ENCODE results near the gene FBXW2.

Gene FBXW2, protein sequence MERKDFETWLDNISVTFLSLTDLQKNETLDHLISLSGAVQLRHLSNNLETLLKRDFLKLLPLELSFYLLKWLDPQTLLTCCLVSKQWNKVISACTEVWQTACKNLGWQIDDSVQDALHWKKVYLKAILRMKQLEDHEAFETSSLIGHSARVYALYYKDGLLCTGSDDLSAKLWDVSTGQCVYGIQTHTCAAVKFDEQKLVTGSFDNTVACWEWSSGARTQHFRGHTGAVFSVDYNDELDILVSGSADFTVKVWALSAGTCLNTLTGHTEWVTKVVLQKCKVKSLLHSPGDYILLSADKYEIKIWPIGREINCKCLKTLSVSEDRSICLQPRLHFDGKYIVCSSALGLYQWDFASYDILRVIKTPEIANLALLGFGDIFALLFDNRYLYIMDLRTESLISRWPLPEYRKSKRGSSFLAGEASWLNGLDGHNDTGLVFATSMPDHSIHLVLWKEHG

DNA sequence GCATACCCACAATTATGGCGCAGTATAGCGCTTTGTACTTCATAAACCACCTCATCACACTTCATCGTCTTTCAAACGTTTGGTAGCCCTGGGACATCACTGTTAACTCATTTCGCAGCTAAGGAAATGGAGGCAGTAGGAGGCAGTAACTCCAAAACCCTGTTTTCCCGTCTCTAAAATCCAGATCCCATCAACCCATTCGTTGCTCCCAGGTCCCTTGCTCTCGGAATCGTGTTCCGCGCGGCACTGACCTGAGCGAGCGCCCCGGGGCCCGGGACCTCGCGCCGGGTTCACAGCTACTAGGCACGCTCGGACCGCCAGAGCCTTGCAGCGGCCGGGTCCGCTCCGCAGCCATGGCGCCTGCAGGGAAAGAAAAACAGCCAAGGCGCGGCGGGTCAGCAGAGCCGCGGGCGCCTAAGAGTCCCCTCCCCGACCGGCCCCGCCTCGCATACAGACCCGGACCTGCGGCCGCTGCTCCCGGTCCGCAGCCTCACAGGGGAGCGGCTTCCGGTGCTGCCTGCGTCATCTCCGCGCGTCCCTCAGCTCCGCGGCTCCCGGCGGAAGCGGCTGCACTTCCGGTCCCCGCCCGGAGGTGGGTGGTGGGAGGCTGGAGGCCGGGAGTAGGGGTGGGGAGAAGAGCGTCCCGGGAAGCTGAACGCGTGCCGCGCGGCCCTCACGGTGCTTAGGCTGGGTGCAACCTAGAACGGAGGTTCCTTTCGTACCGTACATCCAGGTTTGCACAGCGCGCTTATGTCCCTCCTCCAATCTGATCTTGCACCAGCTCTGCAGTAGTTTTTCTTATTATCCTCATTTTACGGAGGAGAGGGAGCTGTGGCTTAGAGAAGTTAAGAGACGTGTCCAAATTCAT lies at the start of gene FBXW2:
FBXW2 (minus strand) TSS at position 519 of the 868 bp plus-strand sequence. CDS start 5,158 bp downstream, outside the sequence.
- Histone ChIP-seq H3K9me3 (ENCODE audit: control insufficient read depth in 5 of 5, low read length in 5 of 5) (no peaks in the 10 kb centered on the region), H3K27ac (ENCODE audit: low read depth, low read length) (peak within 1 kb of the TSS; percentile 92), H3K4me3 (ENCODE audit: low read depth in 1 of 5, low read length in 5 of 5) (peak within 1 kb of the TSS; percentile 84 to 100 (median 97)), H3K36me3 (ENCODE audit: control insufficient read depth in 5 of 5, insufficient read depth in 5 of 5, low read length in 5 of 5) (peaks cover 0 to 5% (median 0%) of the 10 kb centered on the region in 5 donors), H3K4me1 (ENCODE audit: control insufficient read depth in 5 of 5, insufficient read depth in 5 of 5, low read length in 5 of 5) (peaks cover 3 to 34% (median 29%) of the 10 kb centered on the region in 5 donors), H3K9ac (ENCODE audit: low read length in 5 of 5) (peak within 1 kb of the TSS; percentile 85 to 99 (median 98)), H3K27me3 (ENCODE audit: control insufficient read depth in 5 of 5, insufficient read depth in 4 of 5, low read length in 5 of 5) (no peaks in the 10 kb centered on the region)

- peak overlapping the region; percentile 78 to 99 (median 98) for H3K9ac ChIP-seq (ENCODE audit: low read length in 5 of 5)
- H3K27me3 ChIP-seq (ENCODE audit: control insufficient read depth in 5 of 5, insufficient read depth in 4 of 5, low read length in 5 of 5) = no peaks in the 10 kb centered on the region
- H3K9me3 ChIP-seq (ENCODE audit: control insufficient read depth in 5 of 5, low read length in 5 of 5) = no peaks in the 10 kb centered on the region
- peaks cover 2 to 27% (median 21%) of the 10 kb centered on the region in 5 donors for H3K4me1 ChIP-seq (ENCODE audit: control insufficient read depth in 5 of 5, insufficient read depth in 5 of 5, low read length in 5 of 5)
- H3K36me3 ChIP-seq (ENCODE audit: control insufficient read depth in 5 of 5, insufficient read depth in 5 of 5, low read length in 5 of 5) = peaks cover 0 to 9% (median 5%) of the 10 kb centered on the region in 5 donors
- H3K4me3 ChIP-seq (ENCODE audit: low read depth in 1 of 5, low read length in 5 of 5) = peak overlapping the region; percentile 86 to 97 (median 93)
- peak overlapping the region; percentile 90 for H3K27ac ChIP-seq (ENCODE audit: low read depth, low read length)
These were observed 48.9 kb upstream of the FBXW2 start for GRCh38 chr9:120841930-120842684.

DNA sequence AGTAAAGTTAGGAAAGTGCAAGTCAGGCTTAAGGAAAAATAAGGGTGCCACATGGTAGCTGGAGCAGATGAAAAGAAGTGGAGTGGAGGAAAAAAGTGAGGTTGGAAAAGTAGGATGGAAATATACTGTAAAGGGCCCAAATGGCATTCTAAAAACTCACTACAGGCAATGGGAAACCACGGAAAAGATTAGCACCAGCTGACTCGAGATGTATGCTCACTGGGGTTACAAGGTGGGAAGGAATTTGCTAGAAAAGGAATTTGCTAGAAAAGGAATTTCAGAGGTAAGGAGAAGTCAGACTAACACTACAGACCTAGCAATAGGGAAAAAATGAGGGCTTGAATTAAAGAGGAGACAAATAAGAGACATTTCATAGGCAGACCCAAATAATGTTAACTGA lies 45.9 kb upstream of the FBXW2 start:
- Histone ChIP-seq H3K9ac (ENCODE audit: low read length in 5 of 5) (peak overlapping the region in 2 of 5 donors; percentile 35 to 46), H3K4me3 (ENCODE audit: low read depth in 1 of 5, low read length in 5 of 5) (no peak overlapping the region), H3K9me3 (ENCODE audit: control insufficient read depth in 5 of 5, low read length in 5 of 5) (no peaks in the 10 kb centered on the region), H3K36me3 (ENCODE audit: control insufficient read depth in 5 of 5, insufficient read depth in 5 of 5, low read length in 5 of 5) (peaks cover 2 to 15% (median 6%) of the 10 kb centered on the region in 5 donors), H3K27ac (ENCODE audit: low read depth, low read length) (no peak overlapping the region), H3K4me1 (ENCODE audit: control insufficient read depth in 5 of 5, insufficient read depth in 5 of 5, low read length in 5 of 5) (peaks cover 2 to 26% (median 20%) of the 10 kb centered on the region in 5 donors), H3K27me3 (ENCODE audit: control insufficient read depth in 5 of 5, insufficient read depth in 4 of 5, low read length in 5 of 5) (no peaks in the 10 kb centered on the region)

DNA sequence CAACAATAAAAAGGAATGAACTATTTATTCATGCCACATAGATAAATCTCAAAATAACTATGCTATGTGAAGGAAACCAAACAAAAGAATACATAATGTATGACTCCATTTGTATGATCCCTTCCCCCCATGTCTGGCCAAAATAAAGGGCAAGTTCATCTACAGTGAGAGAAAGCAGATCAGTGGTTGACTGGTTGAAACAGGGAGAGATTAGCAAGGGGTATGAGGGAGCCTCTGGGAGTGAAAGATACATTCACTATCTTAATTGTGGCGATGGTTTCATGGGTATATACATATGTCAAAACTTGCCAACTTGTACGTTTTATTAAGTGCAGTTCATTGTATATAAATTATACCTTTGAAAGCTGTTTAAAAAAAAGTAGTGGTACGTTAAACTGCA lies 44.7 kb upstream of the FBXW2 start:
- Histone ChIP-seq H3K4me3 (ENCODE audit: low read depth in 1 of 5, low read length in 5 of 5) (no peak overlapping the region), H3K36me3 (ENCODE audit: control insufficient read depth in 5 of 5, insufficient read depth in 5 of 5, low read length in 5 of 5) (peaks cover 7 to 17% (median 10%) of the 10 kb centered on the region in 5 donors), H3K9ac (ENCODE audit: low read length in 5 of 5) (no peak overlapping the region), H3K9me3 (ENCODE audit: control insufficient read depth in 5 of 5, low read length in 5 of 5) (no peaks in the 10 kb centered on the region), H3K27me3 (ENCODE audit: control insufficient read depth in 5 of 5, insufficient read depth in 4 of 5, low read length in 5 of 5) (no peaks in the 10 kb centered on the region), H3K4me1 (ENCODE audit: control insufficient read depth in 5 of 5, insufficient read depth in 5 of 5, low read length in 5 of 5) (peaks cover 0 to 14% (median 12%) of the 10 kb centered on the region in 5 donors), H3K27ac (ENCODE audit: low read depth, low read length) (no peak overlapping the region)

DNA sequence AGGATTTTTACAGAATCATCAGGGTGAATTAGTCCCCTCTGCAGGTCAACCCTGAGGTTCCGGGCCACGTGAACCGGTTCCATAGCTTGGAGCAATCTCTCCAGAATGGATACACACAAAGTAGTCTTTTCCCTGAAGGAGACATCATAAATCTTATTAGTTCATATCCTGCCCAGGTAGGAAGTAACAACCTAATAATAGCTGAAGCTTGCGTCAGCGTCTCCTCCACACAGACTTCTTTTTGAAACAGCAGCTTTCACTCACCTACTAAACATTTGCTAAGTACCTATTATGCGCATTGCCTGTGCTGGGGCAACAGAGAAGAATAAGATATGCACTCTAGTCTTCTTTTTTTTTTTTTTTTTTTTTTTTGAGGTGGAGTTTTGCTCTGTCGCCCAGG lies 40.1 kb upstream of the FBXW2 start:
- Histone ChIP-seq H3K9ac (ENCODE audit: low read length in 5 of 5) (no peak overlapping the region), H3K4me3 (ENCODE audit: low read depth in 1 of 5, low read length in 5 of 5) (no peak overlapping the region), H3K9me3 (ENCODE audit: control insufficient read depth in 5 of 5, low read length in 5 of 5) (no peaks in the 10 kb centered on the region), H3K4me1 (ENCODE audit: control insufficient read depth in 5 of 5, insufficient read depth in 5 of 5, low read length in 5 of 5) (no peaks in the 10 kb centered on the region), H3K27me3 (ENCODE audit: control insufficient read depth in 5 of 5, insufficient read depth in 4 of 5, low read length in 5 of 5) (no peaks in the 10 kb centered on the region), H3K27ac (ENCODE audit: low read depth, low read length) (no peak overlapping the region), H3K36me3 (ENCODE audit: control insufficient read depth in 5 of 5, insufficient read depth in 5 of 5, low read length in 5 of 5) (peaks cover 39 to 51% (median 45%) of the 10 kb centered on the region in 5 donors)

DNA sequence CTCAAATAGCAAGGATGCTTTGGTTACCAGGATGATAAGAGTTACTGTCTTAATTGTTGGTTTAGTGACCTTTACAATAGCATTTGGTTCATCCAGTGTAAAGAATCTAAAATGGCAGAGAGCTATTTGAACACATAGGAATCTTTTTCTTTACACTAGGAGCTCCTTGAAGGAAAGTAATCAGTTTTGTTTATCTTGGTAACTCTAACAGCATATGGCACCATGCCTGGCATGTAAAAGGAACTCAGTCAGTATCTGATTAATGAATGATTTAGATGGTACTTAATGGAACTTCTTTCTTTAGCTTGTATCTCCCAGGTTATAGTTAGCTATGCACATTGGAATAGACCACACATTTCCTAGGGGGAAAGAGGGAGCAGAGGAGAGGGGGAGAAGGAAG lies 39.6 kb upstream of the FBXW2 start:
- no peaks in the 10 kb centered on the region for H3K27me3 ChIP-seq (ENCODE audit: control insufficient read depth in 5 of 5, insufficient read depth in 4 of 5, low read length in 5 of 5)
- H3K27ac ChIP-seq (ENCODE audit: low read depth, low read length) = no peak overlapping the region
- H3K36me3 ChIP-seq (ENCODE audit: control insufficient read depth in 5 of 5, insufficient read depth in 5 of 5, low read length in 5 of 5) = peaks cover 39 to 51% (median 45%) of the 10 kb centered on the region in 5 donors
- H3K4me3 ChIP-seq (ENCODE audit: low read depth in 1 of 5, low read length in 5 of 5) = no peak overlapping the region
- no peak overlapping the region for H3K9ac ChIP-seq (ENCODE audit: low read length in 5 of 5)
- H3K9me3 ChIP-seq (ENCODE audit: control insufficient read depth in 5 of 5, low read length in 5 of 5) = no peaks in the 10 kb centered on the region
- no peaks in the 10 kb centered on the region for H3K4me1 ChIP-seq (ENCODE audit: control insufficient read depth in 5 of 5, insufficient read depth in 5 of 5, low read length in 5 of 5)

DNA sequence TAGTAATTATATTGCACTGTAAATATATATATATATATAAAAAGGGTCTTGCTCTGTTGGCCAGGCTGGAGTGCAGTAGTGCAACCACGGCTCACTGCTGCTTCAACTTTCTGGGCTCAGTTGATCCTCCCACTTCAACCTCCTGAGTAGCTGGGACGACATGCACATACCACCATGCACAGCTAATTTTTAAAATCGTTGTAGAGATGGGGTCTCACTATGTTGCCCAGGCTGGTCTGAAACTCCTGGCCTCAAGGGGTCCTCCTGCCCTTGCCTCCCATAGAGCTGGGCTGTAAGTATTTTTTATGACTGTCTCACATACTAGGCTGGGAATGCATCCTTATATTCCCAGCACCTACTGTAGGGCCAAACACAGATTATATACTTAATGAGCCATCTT lies 37.6 kb upstream of the FBXW2 start:
- H3K27ac ChIP-seq (ENCODE audit: low read depth, low read length) = no peak overlapping the region
- no peaks in the 10 kb centered on the region for H3K4me1 ChIP-seq (ENCODE audit: control insufficient read depth in 5 of 5, insufficient read depth in 5 of 5, low read length in 5 of 5)
- no peaks in the 10 kb centered on the region for H3K27me3 ChIP-seq (ENCODE audit: control insufficient read depth in 5 of 5, insufficient read depth in 4 of 5, low read length in 5 of 5)
- H3K4me3 ChIP-seq (ENCODE audit: low read depth in 1 of 5, low read length in 5 of 5) = no peak overlapping the region
- H3K9me3 ChIP-seq (ENCODE audit: control insufficient read depth in 5 of 5, low read length in 5 of 5) = no peaks in the 10 kb centered on the region
- peaks cover 47 to 61% (median 54%) of the 10 kb centered on the region in 5 donors for H3K36me3 ChIP-seq (ENCODE audit: control insufficient read depth in 5 of 5, insufficient read depth in 5 of 5, low read length in 5 of 5)
- H3K9ac ChIP-seq (ENCODE audit: low read length in 5 of 5) = no peak overlapping the region

GRCh38 chr9:120830151-120830550 lies 36.9 kb upstream of the FBXW2 start:
- Histone ChIP-seq H3K9me3 (ENCODE audit: control insufficient read depth in 5 of 5, low read length in 5 of 5) (no peaks in the 10 kb centered on the region), H3K36me3 (ENCODE audit: control insufficient read depth in 5 of 5, insufficient read depth in 5 of 5, low read length in 5 of 5) (peaks cover 46 to 61% (median 55%) of the 10 kb centered on the region in 5 donors), H3K4me3 (ENCODE audit: low read depth in 1 of 5, low read length in 5 of 5) (no peak overlapping the region), H3K4me1 (ENCODE audit: control insufficient read depth in 5 of 5, insufficient read depth in 5 of 5, low read length in 5 of 5) (no peaks in the 10 kb centered on the region), H3K9ac (ENCODE audit: low read length in 5 of 5) (no peak overlapping the region), H3K27me3 (ENCODE audit: control insufficient read depth in 5 of 5, insufficient read depth in 4 of 5, low read length in 5 of 5) (no peaks in the 10 kb centered on the region), H3K27ac (ENCODE audit: low read depth, low read length) (no peak overlapping the region)

DNA sequence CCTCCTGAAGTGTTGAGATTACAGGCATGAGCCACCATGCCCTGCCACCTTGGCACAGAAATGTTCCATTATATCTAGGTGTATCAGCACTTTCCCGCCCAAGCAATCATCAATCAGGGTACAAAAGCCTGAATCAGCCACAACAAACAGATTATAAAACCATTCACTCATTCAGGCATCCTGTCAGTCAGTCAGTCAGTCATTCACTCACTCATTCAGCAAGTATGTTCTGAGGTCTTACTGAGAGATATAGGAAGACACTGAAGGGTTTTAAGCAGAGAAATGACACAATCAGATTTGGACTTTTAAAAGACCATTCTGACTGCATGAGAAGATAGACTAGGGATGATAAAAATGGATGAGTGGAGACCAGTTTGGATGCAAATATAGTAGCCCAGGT lies 36.4 kb upstream of the FBXW2 start:
- Histone ChIP-seq H3K4me3 (ENCODE audit: low read depth in 1 of 5, low read length in 5 of 5) (no peak overlapping the region), H3K27me3 (ENCODE audit: control insufficient read depth in 5 of 5, insufficient read depth in 4 of 5, low read length in 5 of 5) (no peaks in the 10 kb centered on the region), H3K9me3 (ENCODE audit: control insufficient read depth in 5 of 5, low read length in 5 of 5) (no peaks in the 10 kb centered on the region), H3K36me3 (ENCODE audit: control insufficient read depth in 5 of 5, insufficient read depth in 5 of 5, low read length in 5 of 5) (peaks cover 44 to 61% (median 55%) of the 10 kb centered on the region in 5 donors), H3K9ac (ENCODE audit: low read length in 5 of 5) (no peak overlapping the region), H3K27ac (ENCODE audit: low read depth, low read length) (no peak overlapping the region), H3K4me1 (ENCODE audit: control insufficient read depth in 5 of 5, insufficient read depth in 5 of 5, low read length in 5 of 5) (no peaks in the 10 kb centered on the region)

All from subcutaneous abdominal adipose tissue (tissue), 5 donors.